GM12892 (cell line): Measurements from ENCODE around the gene PCIF1.

Experiments
- POLR2A ChIP-seq: IDR thresholded peaks from 2 replicates; pipeline ENCODE4 v1.6.1; 2011; ENCODE audit warnings: low read depth, low read length, control low read depth
- TAF1 ChIP-seq: IDR thresholded peaks from 2 replicates; pipeline ENCODE4 v1.6.1; 2011; ENCODE audit warnings: low read depth, mild to moderate bottlenecking, control low read depth, low read length, borderline replicate concordance

DNA sequence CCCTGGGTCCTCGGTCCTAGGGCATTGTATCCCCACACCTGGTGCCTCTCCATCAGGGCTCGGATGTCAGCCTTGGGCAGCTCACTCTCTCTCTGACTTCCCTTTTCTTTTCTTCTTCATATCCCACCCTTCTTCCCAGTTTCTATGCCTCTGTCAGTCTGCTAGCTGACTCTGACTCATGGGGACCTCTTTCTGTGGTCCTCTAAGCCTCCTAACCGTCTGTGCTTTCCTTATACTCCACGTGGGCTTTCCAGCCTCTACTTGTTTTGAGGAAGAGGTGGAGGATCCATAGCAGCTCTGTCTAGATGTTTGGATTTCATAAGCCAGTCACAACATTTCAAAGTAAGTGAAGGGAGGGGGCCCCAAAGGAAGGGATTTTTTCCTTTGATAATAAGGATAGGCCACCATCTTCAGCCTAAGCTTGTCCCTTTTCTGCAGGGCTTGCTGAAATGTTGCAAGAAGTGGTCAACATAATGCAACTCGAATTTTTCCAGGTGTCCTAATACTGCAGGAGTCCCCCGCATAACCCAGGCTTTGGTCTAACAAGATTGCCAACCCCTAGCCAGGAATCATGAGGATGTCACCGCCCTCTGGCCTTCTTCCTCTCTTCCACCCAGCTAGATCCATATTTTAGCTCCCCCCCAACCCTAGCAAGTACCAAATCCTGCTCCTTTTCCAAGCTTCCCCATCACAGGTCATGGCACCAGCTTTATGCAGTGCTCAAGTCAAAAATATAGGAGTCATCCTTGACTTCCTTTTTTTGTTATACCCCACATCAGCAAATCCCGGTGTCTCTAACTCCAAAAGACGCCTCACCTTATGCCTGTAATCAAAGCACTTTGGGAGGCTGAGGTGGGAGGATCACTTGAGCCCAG lies 13.8 kb upstream of the PCIF1 start:
- TF ChIP-seq POLR2A (no peak), TAF1 (no peak)
